Measurements from ENCODE around the gene PA2G4.

GRCh38 chr12:56154246-56154771, 50.0 kb downstream of the PA2G4 start:
- TF ChIP-seq CTCF (IDR thresholded peaks at IDR 0.05; ENCODE audit: insufficient read depth, low read depth, low read length) = no peak
- no peak for TF ChIP-seq EZH2 (IDR thresholded peaks at IDR 0.05; ENCODE audit: insufficient read depth, low read length)
